GM12864 (cell line): Measurements from ENCODE around the gene DDRGK1.

Experiments used
- DNase-seq: peaks from one replicate; pipeline ENCODE4 v3.0.0-alpha.2; 2011; ENCODE audit warnings: low read depth
- H3K4me3 ChIP-seq: 2 replicates; pipeline ENCODE4 v1.5.1; 2011; ENCODE audit warnings: mild to moderate bottlenecking, low read depth, low read length, control low read depth
- CTCF ChIP-seq: IDR thresholded peaks from 2 replicates; pipeline ENCODE4 v1.5.1; 2011; ENCODE audit warnings: low read depth, mild to moderate bottlenecking, moderate library complexity, low read length, control low read depth, inconsistent platforms; ENCODE audit errors: missing control alignments

The DDRGK1 gene

GRCh38 chr20:3204124-3204794 is at the start of gene DDRGK1:
DDRGK1 (minus strand) TSS chr20:3204682; CDS start chr20:3204627, 55 bp downstream.
- TF ChIP-seq CTCF = no peak
- peak; percentile 47 for DNase-seq
- H3K4me3 ChIP-seq = peak within 1 kb of the TSS; percentile 74

GRCh38 chr20:3251806-3252205 is 47.3 kb upstream of the DDRGK1 start:
- TF ChIP-seq CTCF = no peak
- no peak overlapping the region for H3K4me3 ChIP-seq
- DNase-seq = no peak

- no peak overlapping the region for H3K4me3 ChIP-seq
- no peak for DNase-seq
- TF ChIP-seq CTCF = peak; percentile 45
These were observed 45.6 kb upstream of the DDRGK1 start for GRCh38 chr20:3250091-3250504.

GRCh38 chr20:3248993-3249347 is 44.5 kb upstream of the DDRGK1 start:
- no peak for TF ChIP-seq CTCF
- no peak overlapping the region for H3K4me3 ChIP-seq
- no peak for DNase-seq

- TF ChIP-seq CTCF = no peak
- no peak overlapping the region for H3K4me3 ChIP-seq
- DNase-seq = no peak
These were observed 43.9 kb upstream of the DDRGK1 start for GRCh38 chr20:3248167-3248992.

GRCh38 chr20:3247638-3248037 is 43.2 kb upstream of the DDRGK1 start:
- H3K4me3 ChIP-seq = no peak overlapping the region
- TF ChIP-seq CTCF = no peak
- no peak for DNase-seq

GRCh38 chr20:3246682-3247081 is 42.2 kb upstream of the DDRGK1 start:
- TF ChIP-seq CTCF = no peak
- H3K4me3 ChIP-seq = no peak overlapping the region
- no peak for DNase-seq
